T-cell (primary cell): Measurements from ENCODE around the gene PLK5. TPM values are rescaled to one million over a fixed set of nuclear protein-coding genes. Genes with fewer than 3 reads are reported as not detected.

Source experiments
- ATAC-seq, 4 experiments: fragments of 200-7000 bp in 3 of 4; fragments of 150-1000 bp in 1 of 4; cut with Tn5 transposase; replicated peaks in 1 of 4; 1 replicate in 3 of 4; 2 replicates in 1 of 4; pipeline ENCODE4 v1.10.0; 2021; ENCODE audit warnings: moderate library complexity in 3 of 4, mild to moderate bottlenecking in 2 of 4, moderate number of reproducible peaks in 1 of 4
- CTCF ChIA-PET, 2 donors: fragments of 300-600 bp; sonication (Branson Sonifier 250); formaldehyde crosslinking; loops; one replicate each; lab custom pipeline; 2022; ENCODE audit warnings: antibody characterized with exemption in 2 of 2; lab: Charles Lee
- POLR2A ChIA-PET, 2 donors: fragments of 300-600 bp; sonication (Branson Sonifier 250); formaldehyde crosslinking; loops; one replicate each; lab custom pipeline; 2022; ENCODE audit warnings: antibody characterized with exemption in 2 of 2; lab: Charles Lee
- DNase-seq, 35 experiments: peaks; one replicate each; pipeline versions ENCODE4 v3.0.0 to v3.0.0-alpha.2; 2013 to 2023
- H3K27ac ChIP-seq: one replicate; pipeline ENCODE4 v1.5.1; 2013; ENCODE audit warnings: low read length
- H3K27me3 ChIP-seq, 2 experiments: replicated peaks in 1 of 2; 1 replicate in 1 of 2; 2 replicates in 1 of 2; pipeline versions ENCODE4 v1.6.1 to v1.7.0; 2013; ENCODE audit warnings: low read length in 1 of 2, mixed read lengths in 1 of 2; ENCODE audit not compliant: control insufficient read depth in 2 of 2, insufficient read depth in 2 of 2; ENCODE audit errors: extremely low read depth in 1 of 2
- H3K36me3 ChIP-seq, 2 donors: 1 replicate in 1 of 2; 2 replicates in 1 of 2; pipeline versions ENCODE4 v1.6.1 to v1.7.0; 2013; ENCODE audit warnings: low read length in 1 of 2; ENCODE audit not compliant: control insufficient read depth in 2 of 2, insufficient read depth in 1 of 2; ENCODE audit errors: extremely low read depth in 1 of 2
- H3K4me1 ChIP-seq, 2 experiments: 1 replicate in 1 of 2; 2 replicates in 1 of 2; pipeline versions ENCODE4 v1.6.1 to v1.7.0; 2013; ENCODE audit warnings: low read length in 2 of 2, mixed read lengths in 1 of 2; ENCODE audit not compliant: insufficient read depth in 2 of 2, control insufficient read depth in 1 of 2; ENCODE audit errors: extremely low read depth in 1 of 2
- H3K4me3 ChIP-seq, 2 donors: 1 replicate in 1 of 2; 2 replicates in 1 of 2; pipeline versions ENCODE4 v1.5.1 to v1.7.0; 2013; ENCODE audit warnings: mild to moderate bottlenecking in 2 of 2, low read length in 1 of 2, moderate library complexity in 1 of 2; ENCODE audit not compliant: control insufficient read depth in 1 of 2; ENCODE audit errors: extremely low read depth in 1 of 2
- H3K9me3 ChIP-seq: 2 replicates; pipeline ENCODE4 v1.7.0; 2013
- H3K27ac Mint-ChIP-seq, 2 donors: one replicate each; pipeline ENCODE4 v1.8.0; 2020 to 2021; ENCODE audit warnings: mild to moderate bottlenecking in 2 of 2, mixed read lengths in 2 of 2
- H3K27me3 Mint-ChIP-seq, 2 donors: one replicate each; pipeline ENCODE4 v1.8.0; 2021 to 2022; ENCODE audit warnings: mixed read lengths in 2 of 2
- H3K36me3 Mint-ChIP-seq: one replicate; pipeline ENCODE4 v1.8.0; 2021; ENCODE audit warnings: mixed read lengths
- H3K4me1 Mint-ChIP-seq, 3 donors: one replicate each; pipeline ENCODE4 v1.8.0; 2020 to 2022; ENCODE audit warnings: mixed read lengths in 3 of 3, mild to moderate bottlenecking in 1 of 3
- H3K4me3 Mint-ChIP-seq, 3 donors: one replicate each; pipeline ENCODE4 v1.8.0; 2020 to 2022; ENCODE audit warnings: mild to moderate bottlenecking in 3 of 3, mixed read lengths in 3 of 3, moderate library complexity in 3 of 3
- H3K9me3 Mint-ChIP-seq, 3 donors: one replicate each; pipeline ENCODE4 v1.8.0; 2020 to 2022; ENCODE audit warnings: mixed read lengths in 3 of 3
- WGBS: methylation state at CpG from one replicate; pipeline ENCODE4 v1.1.5; 2013; ENCODE audit warnings: missing lambda C conversion rate; ENCODE audit not compliant: insufficient coverage; 5-methylcytosine and 5-hydroxymethylcytosine counted together
- total RNA-seq, 35 experiments: library from RNA in 6 of 35; stranded (reverse) in 6 of 35; fragments of 120-200 nt in 1 of 35; gene quantifications; one replicate each; pipeline versions ENCODE4 v1.2.1 to v1.2.4 and lab custom pipeline; 2013 to 2026

Gene PLK5
- total RNA-seq, 5 donors from 2014 or later (not counting 1 experiment from before 2014, with no cell fraction given): not detected

DNA sequence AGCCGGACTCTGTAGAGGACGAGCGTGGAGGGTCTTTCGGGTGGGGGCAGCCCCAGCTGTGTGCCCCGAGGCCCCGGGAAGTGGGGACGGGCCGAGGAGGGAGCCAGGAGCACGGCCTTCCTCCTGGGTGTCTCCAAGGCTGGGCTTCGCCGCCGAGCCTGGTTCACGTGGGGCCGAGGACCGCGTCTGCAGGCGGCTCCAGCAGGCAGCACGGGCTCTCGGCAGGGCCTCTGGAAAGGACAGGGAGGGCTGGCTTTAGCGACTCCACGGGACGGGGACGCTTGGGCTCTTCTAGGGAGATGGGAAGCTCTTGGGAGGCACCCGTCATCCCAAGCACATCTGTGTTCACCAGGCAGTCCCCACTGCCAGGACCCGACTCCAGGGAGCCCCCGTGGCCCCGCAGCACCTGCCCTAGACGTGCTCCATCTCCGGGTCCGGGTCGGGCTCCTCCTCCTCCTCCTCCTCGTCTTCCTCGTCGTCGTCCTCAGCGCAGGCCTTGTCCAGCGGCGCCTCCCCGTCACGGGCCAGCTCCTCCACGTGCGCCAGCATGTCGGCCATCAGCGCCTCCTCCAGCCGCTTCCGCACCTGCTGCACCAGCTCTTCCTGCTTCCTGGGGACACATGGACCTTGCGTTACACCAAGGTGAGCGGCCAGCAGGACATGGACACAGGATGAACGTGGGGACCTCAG is 54.2 kb downstream of the PLK5 start:
- Mint-ChIP-seq H3K9me3 (no peaks in the 10 kb centered on the region), H3K27me3 (no peaks in the 10 kb centered on the region), H3K4me1 (peaks cover 0 to 9% (median 0%) of the 10 kb centered on the region in 3 donors), H3K27ac (no peak overlapping the region), H3K36me3 (peaks cover 11% of the 10 kb centered on the region), H3K4me3 (no peak overlapping the region)
- POLR2A ChIA-PET: interaction anchor here in 1 of 2 donors (0.6 kb wide), 1 partner anchor 24 kb away, joined by 3 read pairs; no protein-coding TSS in a partner anchor
- Histone ChIP-seq H3K27me3 (no peaks in the 10 kb centered on the region), H3K4me1 (no peaks in the 10 kb centered on the region), H3K9me3 (no peaks in the 10 kb centered on the region), H3K27ac (no peak overlapping the region), H3K36me3 (peaks cover 19 to 47% of the 10 kb centered on the region in 2 donors), H3K4me3 (no peak overlapping the region)
- 96% methylated on average over 46 of the region's 49 CpGs for WGBS
- CTCF ChIA-PET: no interaction called here
- no peak for ATAC-seq
- DNase-seq: no peak

DNA sequence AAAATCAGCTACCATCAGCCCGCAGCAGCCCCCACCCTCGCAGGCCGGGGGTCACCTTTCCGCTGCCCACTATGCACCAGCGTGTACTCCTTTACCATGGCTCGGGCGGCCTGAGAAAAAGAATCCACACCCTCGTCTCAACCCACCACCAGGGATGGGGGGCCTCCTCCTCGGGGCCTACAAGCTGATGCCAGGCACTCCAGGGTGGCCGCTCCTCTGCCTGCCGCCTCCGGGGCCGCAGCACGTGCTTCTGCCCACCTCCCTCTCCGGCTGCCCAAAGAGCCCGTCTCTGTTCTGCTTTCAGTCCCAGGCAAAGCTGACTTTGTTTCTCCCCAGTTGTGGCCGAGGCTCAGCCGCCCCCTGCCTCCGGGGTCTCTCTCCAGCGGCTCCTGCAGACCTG is 55.3 kb downstream of the PLK5 start:
- no peak overlapping the region for H3K27ac Mint-ChIP-seq
- Histone ChIP-seq H3K4me3 (no peak overlapping the region), H3K4me1 (no peaks in the 10 kb centered on the region), H3K27ac (no peak overlapping the region), H3K36me3 (peaks cover 22 to 50% of the 10 kb centered on the region in 2 donors), H3K27me3 (no peaks in the 10 kb centered on the region), H3K9me3 (no peaks in the 10 kb centered on the region)
- H3K4me3 Mint-ChIP-seq: no peak overlapping the region
- H3K4me1 Mint-ChIP-seq: peaks cover 0 to 9% (median 0%) of the 10 kb centered on the region in 3 donors
- 95% methylated on average over 17 of the region's 20 CpGs for WGBS
- no peaks in the 10 kb centered on the region for H3K27me3 Mint-ChIP-seq
- peaks cover 11% of the 10 kb centered on the region for H3K36me3 Mint-ChIP-seq
- POLR2A ChIA-PET: no interaction called here
- H3K9me3 Mint-ChIP-seq: no peaks in the 10 kb centered on the region
- DNase-seq (no peak), ATAC-seq (no peak)
- CTCF ChIA-PET: no interaction called here

GRCh38 chr19:1580382-1580781 is 56.5 kb downstream of the PLK5 start:
- 96% methylated on average over 20 of the region's 20 CpGs for WGBS
- Mint-ChIP-seq H3K27ac (no peak overlapping the region), H3K36me3 (peaks cover 11% of the 10 kb centered on the region), H3K4me3 (no peak overlapping the region), H3K9me3 (no peaks in the 10 kb centered on the region), H3K27me3 (no peaks in the 10 kb centered on the region), H3K4me1 (peaks cover 0 to 9% (median 2%) of the 10 kb centered on the region in 3 donors)
- peaks cover 0 to 2% of the 10 kb centered on the region in 2 experiments for H3K4me1 ChIP-seq
- DNase-seq (no peak), ATAC-seq (no peak)
- no peaks in the 10 kb centered on the region for H3K27me3 ChIP-seq
- H3K4me3 ChIP-seq: no peak overlapping the region
- ChIA-PET POLR2A (no interaction called here), CTCF (no interaction called here)
- no peak overlapping the region for H3K27ac ChIP-seq
- H3K36me3 ChIP-seq: peaks cover 22 to 52% of the 10 kb centered on the region in 2 donors
- no peaks in the 10 kb centered on the region for H3K9me3 ChIP-seq

DNA sequence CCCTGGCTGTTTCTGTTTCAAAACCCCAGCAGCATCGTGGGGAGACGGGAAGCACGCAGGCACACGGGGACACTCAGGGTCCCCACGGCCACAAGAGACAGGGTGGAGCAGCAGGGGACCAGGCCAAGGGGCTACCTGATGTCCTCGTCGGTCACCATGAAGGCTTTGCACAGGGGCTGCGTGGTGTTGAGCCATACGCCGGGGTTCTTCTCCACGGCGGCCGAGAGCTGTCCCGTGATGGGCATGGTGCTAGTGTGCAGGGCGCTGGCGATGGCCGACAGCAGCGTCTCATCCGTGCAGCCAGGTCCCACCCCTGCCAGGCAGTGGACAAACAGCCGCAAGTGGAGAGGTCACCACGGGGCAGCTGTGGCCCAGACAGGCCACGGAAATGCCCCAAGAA is 57.1 kb downstream of the PLK5 start:
- H3K4me3 ChIP-seq: no peak overlapping the region
- H3K9me3 ChIP-seq: no peaks in the 10 kb centered on the region
- H3K4me1 ChIP-seq: peaks cover 0 to 7% of the 10 kb centered on the region in 2 experiments
- Mint-ChIP-seq H3K36me3 (peaks cover 11% of the 10 kb centered on the region), H3K27ac (no peak overlapping the region), H3K4me1 (peaks cover 5 to 9% (median 5%) of the 10 kb centered on the region in 3 donors), H3K27me3 (no peaks in the 10 kb centered on the region), H3K4me3 (no peak overlapping the region), H3K9me3 (no peaks in the 10 kb centered on the region)
- H3K27me3 ChIP-seq: no peaks in the 10 kb centered on the region
- ChIA-PET POLR2A (no interaction called here), CTCF (no interaction called here)
- WGBS: 96% methylated on average over 19 of the region's 22 CpGs
- DNase-seq (no peak), ATAC-seq (no peak)
- H3K27ac ChIP-seq: no peak overlapping the region
- peaks cover 22 to 52% of the 10 kb centered on the region in 2 donors for H3K36me3 ChIP-seq

DNA sequence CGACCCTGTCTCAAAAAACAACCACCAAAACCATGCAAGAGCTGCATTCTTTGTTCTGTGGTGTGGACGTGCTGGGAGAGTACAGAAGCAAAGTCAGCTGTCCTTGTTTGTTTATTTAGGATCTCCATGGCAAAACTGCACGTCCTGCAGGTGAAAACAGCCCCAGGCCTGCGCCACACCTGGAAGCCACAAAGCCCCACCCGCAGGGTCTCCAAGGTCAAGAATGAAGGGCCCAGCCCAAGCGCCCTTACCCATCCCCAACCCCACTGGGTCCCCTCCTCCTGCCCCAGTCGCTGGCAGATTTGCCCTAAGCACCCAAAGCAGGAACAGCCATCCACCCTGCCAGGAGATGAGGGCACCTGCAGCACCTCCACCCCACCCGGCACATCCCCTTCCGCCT is 58.3 kb downstream of the PLK5 start:
- H3K4me1 Mint-ChIP-seq: peaks cover 5 to 7% (median 6%) of the 10 kb centered on the region in 3 donors

GRCh38 chr19:1584500-1585242 is 60.8 kb downstream of the PLK5 start:
- Histone ChIP-seq H3K36me3 (peaks cover 3 to 34% of the 10 kb centered on the region in 2 donors), H3K4me3 (no peak overlapping the region), H3K27ac (no peak overlapping the region), H3K27me3 (no peaks in the 10 kb centered on the region), H3K4me1 (peaks cover 0 to 7% of the 10 kb centered on the region in 2 experiments), H3K9me3 (no peaks in the 10 kb centered on the region)
- Mint-ChIP-seq H3K36me3 (peaks cover 11% of the 10 kb centered on the region), H3K9me3 (no peaks in the 10 kb centered on the region), H3K4me1 (peaks cover under 1 to 13% (median 8%) of the 10 kb centered on the region in 3 donors), H3K27me3 (no peaks in the 10 kb centered on the region), H3K4me3 (no peak overlapping the region), H3K27ac (no peak overlapping the region)
- ChIA-PET POLR2A (no interaction called here), CTCF (no interaction called here)
- no peak for DNase-seq
- 98% methylated on average over 84 of the region's 87 CpGs for WGBS
- ATAC-seq: no peak

More for the DNA sequence above, 58.3 kb downstream of the PLK5 start:
- no peak for ATAC-seq
- WGBS: 97% methylated on average over 5 of the region's 9 CpGs
- Mint-ChIP-seq H3K27me3 (no peaks in the 10 kb centered on the region), H3K27ac (no peak overlapping the region), H3K9me3 (no peaks in the 10 kb centered on the region), H3K4me3 (no peak overlapping the region), H3K36me3 (peaks cover 11% of the 10 kb centered on the region)
- H3K4me3 ChIP-seq: no peak overlapping the region
- peaks cover 16 to 46% of the 10 kb centered on the region in 2 donors for H3K36me3 ChIP-seq
- ChIA-PET POLR2A (interaction anchor here in 1 of 2 donors (0.7 kb wide), 1 partner anchor 37 kb away, joined by 5 read pairs; no protein-coding TSS in a partner anchor), CTCF (no interaction called here)
- no peaks in the 10 kb centered on the region for H3K9me3 ChIP-seq
- H3K27ac ChIP-seq: no peak overlapping the region
- no peak for DNase-seq
- peaks cover 0 to 7% of the 10 kb centered on the region in 2 experiments for H3K4me1 ChIP-seq
- H3K27me3 ChIP-seq: no peaks in the 10 kb centered on the region
